Endothelial cell (in vitro differentiated cells): Measurements from ENCODE around the gene GMDS. TPM values are rescaled to one million over a fixed set of nuclear protein-coding genes. Genes with fewer than 3 reads are reported as not detected.
"Not testable (repeated sequence)": the region's sequence is repeated elsewhere in the genome, so short reads cannot be mapped to it uniquely, and the experiment has no call there.

Source experiments
- DNase-seq: peaks from one replicate; pipeline ENCODE4 v3.0.0; 2021; ENCODE audit warnings: low spot score
- H3K27ac Mint-ChIP-seq: one replicate; pipeline ENCODE4 v1.8.0; 2021; ENCODE audit warnings: mixed read lengths, inconsistent platforms; ENCODE audit not compliant: unreplicated experiment
- H3K27me3 Mint-ChIP-seq: one replicate; pipeline ENCODE4 v1.8.0; 2021; ENCODE audit warnings: mild to moderate bottlenecking, moderate library complexity, mixed read lengths, inconsistent platforms; ENCODE audit not compliant: unreplicated experiment
- H3K36me3 Mint-ChIP-seq: one replicate; pipeline ENCODE4 v1.8.0; 2021; ENCODE audit warnings: mild to moderate bottlenecking, low read depth, mixed read lengths, inconsistent platforms; ENCODE audit not compliant: unreplicated experiment
- H3K4me1 Mint-ChIP-seq: one replicate; pipeline ENCODE4 v1.8.0; 2021; ENCODE audit warnings: mild to moderate bottlenecking, mixed read lengths, inconsistent platforms; ENCODE audit not compliant: unreplicated experiment
- H3K4me3 Mint-ChIP-seq: one replicate; pipeline ENCODE4 v1.8.0; 2021; ENCODE audit warnings: mild to moderate bottlenecking, mixed read lengths, inconsistent platforms; ENCODE audit not compliant: unreplicated experiment
- H3K9me3 Mint-ChIP-seq: one replicate; pipeline ENCODE4 v1.8.0; 2021; ENCODE audit warnings: mixed read lengths, inconsistent platforms; ENCODE audit not compliant: unreplicated experiment
- total RNA-seq: library from RNA; stranded (reverse); fragmentation: NEBNext Ultra II Directional; extraction: Animal tissue kit (Norgen Biotek cat#: 25700); gene quantifications from one replicate; pipeline ENCODE4 v1.2.1, GENCODE V29; 2021; ENCODE audit not compliant: unreplicated experiment
- TF ChIP-seq, protein P1 (sequence below): fragments of 200-600 bp; sonication (generic); IDR thresholded peaks from one replicate; pipeline ENCODE4 v1.5.0; 2021; ENCODE audit warnings: antibody characterized with exemption; ENCODE audit not compliant: unreplicated experiment

Gene GMDS
- total RNA-seq, 1 donor from 2014 or later, result 36.0 TPM

GRCh38 chr6:1678201-1678600, 567.2 kb downstream of the GMDS start:
- Mint-ChIP-seq H3K27me3 (no peaks in the 10 kb centered on the region), H3K27ac (peak overlapping the region; percentile 80), H3K36me3 (no peaks in the 10 kb centered on the region), H3K4me1 (peaks cover 24% of the 10 kb centered on the region), H3K9me3 (no peaks in the 10 kb centered on the region), H3K4me3 (no peak overlapping the region)
- DNase-seq, result no peak
- TF ChIP-seq, protein P1, sequence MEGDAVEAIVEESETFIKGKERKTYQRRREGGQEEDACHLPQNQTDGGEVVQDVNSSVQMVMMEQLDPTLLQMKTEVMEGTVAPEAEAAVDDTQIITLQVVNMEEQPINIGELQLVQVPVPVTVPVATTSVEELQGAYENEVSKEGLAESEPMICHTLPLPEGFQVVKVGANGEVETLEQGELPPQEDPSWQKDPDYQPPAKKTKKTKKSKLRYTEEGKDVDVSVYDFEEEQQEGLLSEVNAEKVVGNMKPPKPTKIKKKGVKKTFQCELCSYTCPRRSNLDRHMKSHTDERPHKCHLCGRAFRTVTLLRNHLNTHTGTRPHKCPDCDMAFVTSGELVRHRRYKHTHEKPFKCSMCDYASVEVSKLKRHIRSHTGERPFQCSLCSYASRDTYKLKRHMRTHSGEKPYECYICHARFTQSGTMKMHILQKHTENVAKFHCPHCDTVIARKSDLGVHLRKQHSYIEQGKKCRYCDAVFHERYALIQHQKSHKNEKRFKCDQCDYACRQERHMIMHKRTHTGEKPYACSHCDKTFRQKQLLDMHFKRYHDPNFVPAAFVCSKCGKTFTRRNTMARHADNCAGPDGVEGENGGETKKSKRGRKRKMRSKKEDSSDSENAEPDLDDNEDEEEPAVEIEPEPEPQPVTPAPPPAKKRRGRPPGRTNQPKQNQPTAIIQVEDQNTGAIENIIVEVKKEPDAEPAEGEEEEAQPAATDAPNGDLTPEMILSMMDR, result no peak

- Mint-ChIP-seq H3K36me3 (no peaks in the 10 kb centered on the region), H3K4me1 (peaks cover 7% of the 10 kb centered on the region), H3K27ac (no peak overlapping the region), H3K27me3 (no peaks in the 10 kb centered on the region), H3K4me3 (no peak overlapping the region), H3K9me3 (no peaks in the 10 kb centered on the region)
- DNase-seq, result no peak
- TF ChIP-seq, protein P1, result no peak
Measured at GRCh38 chr6:1672379-1672778, 573.0 kb downstream of the GMDS start.

GRCh38 chr6:1670711-1671462, 574.5 kb downstream of the GMDS start:
- no peaks in the 10 kb centered on the region for H3K9me3 Mint-ChIP-seq
- no peaks in the 10 kb centered on the region for H3K4me1 Mint-ChIP-seq
- TF ChIP-seq, protein P1, result no peak
- no peaks in the 10 kb centered on the region for H3K36me3 Mint-ChIP-seq
- peaks cover 3% of the 10 kb centered on the region for H3K27me3 Mint-ChIP-seq
- no peak overlapping the region for H3K27ac Mint-ChIP-seq
- no peak overlapping the region for H3K4me3 Mint-ChIP-seq
- DNase-seq, result no peak

GRCh38 chr6:1669996-1670395, 575.4 kb downstream of the GMDS start:
- H3K27ac Mint-ChIP-seq, result no peak overlapping the region
- no peaks in the 10 kb centered on the region for H3K9me3 Mint-ChIP-seq
- TF ChIP-seq, protein P1, result no peak
- no peak for DNase-seq
- H3K4me1 Mint-ChIP-seq, result peaks cover 4% of the 10 kb centered on the region
- peaks cover 3% of the 10 kb centered on the region for H3K27me3 Mint-ChIP-seq
- no peak overlapping the region for H3K4me3 Mint-ChIP-seq
- H3K36me3 Mint-ChIP-seq, result no peaks in the 10 kb centered on the region

DNA sequence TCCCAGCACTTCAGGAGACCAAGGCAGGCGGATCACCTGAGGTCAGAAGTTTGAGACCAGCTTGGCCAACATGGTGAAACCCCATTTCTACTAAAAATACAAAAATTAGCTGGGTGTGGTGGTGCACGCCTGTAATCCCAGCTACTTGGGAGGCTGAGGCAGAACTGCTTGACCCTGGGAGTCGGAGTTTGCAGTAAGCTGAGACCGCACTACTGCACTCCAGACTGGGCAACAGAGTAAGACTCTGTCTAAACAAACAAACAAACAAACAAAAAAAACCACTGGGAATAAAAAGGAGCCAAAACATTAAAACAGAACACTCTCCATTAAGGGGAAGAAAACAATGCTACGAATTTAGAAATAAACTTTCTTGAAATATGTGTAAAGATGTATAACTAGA, 576.9 kb downstream of the GMDS start:
- not testable (repeated sequence) for H3K27ac Mint-ChIP-seq, H3K27me3 Mint-ChIP-seq, DNase-seq, H3K9me3 Mint-ChIP-seq, H3K36me3 Mint-ChIP-seq, H3K4me3 Mint-ChIP-seq, H3K4me1 Mint-ChIP-seq
